ENCODE measurements around the gene NUCKS1.

NUCKS1 gene, protein sequence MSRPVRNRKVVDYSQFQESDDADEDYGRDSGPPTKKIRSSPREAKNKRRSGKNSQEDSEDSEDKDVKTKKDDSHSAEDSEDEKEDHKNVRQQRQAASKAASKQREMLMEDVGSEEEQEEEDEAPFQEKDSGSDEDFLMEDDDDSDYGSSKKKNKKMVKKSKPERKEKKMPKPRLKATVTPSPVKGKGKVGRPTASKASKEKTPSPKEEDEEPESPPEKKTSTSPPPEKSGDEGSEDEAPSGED

DNA sequence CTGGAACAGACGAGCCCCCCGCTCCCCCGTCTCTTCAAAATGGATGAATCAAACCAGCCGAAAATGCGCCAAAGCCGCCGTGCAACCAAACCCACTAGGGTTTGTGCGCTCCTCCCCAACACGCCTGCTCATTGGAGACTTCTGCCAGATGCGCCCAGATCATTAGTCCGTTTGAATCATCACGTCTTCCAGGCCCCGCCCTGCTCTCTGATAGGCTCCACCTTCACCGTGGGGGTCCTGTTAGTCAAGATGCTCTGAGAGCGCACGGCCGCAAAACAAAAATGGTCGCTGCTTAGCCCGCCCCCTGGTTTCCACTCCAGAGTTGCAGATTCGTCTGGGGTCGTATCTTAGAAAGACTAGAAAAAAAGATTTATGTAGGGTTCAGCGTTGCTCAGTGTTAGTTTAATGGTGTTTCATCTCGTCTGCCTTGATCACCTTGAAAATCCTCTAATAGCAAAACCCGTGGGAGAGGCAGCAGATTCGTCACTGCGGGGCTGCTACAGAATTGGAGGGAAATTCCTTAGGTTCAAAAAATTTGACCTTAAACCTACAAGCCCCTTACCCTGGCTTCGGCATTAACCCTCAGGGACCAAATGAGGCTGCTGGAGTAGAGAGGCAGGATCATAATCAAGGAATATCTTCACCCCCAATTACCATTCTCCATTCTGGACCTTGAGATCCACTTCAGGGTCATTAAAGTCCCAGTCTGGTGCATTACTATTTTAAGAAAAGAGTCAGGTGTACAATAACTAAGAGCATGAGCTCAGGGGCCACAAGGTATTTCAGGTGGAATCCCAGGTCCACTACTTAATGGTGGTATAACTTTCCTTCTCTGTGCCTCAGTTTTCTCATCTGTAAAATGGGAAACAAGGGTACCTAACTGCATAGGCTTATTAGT is at the start of gene NUCKS1:
Gene NUCKS1 (minus strand): TSS at position 45 of the 898 bp plus-strand sequence. CDS start 209 bp downstream, outside the sequence.
- TF ChIP-seq, protein P1, sequence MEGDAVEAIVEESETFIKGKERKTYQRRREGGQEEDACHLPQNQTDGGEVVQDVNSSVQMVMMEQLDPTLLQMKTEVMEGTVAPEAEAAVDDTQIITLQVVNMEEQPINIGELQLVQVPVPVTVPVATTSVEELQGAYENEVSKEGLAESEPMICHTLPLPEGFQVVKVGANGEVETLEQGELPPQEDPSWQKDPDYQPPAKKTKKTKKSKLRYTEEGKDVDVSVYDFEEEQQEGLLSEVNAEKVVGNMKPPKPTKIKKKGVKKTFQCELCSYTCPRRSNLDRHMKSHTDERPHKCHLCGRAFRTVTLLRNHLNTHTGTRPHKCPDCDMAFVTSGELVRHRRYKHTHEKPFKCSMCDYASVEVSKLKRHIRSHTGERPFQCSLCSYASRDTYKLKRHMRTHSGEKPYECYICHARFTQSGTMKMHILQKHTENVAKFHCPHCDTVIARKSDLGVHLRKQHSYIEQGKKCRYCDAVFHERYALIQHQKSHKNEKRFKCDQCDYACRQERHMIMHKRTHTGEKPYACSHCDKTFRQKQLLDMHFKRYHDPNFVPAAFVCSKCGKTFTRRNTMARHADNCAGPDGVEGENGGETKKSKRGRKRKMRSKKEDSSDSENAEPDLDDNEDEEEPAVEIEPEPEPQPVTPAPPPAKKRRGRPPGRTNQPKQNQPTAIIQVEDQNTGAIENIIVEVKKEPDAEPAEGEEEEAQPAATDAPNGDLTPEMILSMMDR (IDR thresholded peaks at IDR 0.05; ENCODE audit: low read depth, low read length): peak; percentile 2
- TF ChIP-seq MYC (IDR thresholded peaks at IDR 0.05; ENCODE audit: low read depth, low read length) (peak; percentile 88), POLR2A (IDR thresholded peaks at IDR 0.05; ENCODE audit: extremely low read depth, insufficient read length) (no peak)
- TF ChIP-seq, protein P2, sequence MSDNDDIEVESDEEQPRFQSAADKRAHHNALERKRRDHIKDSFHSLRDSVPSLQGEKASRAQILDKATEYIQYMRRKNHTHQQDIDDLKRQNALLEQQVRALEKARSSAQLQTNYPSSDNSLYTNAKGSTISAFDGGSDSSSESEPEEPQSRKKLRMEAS (IDR thresholded peaks at IDR 0.05; ENCODE audit: low read depth, low read length): peak; percentile 36; the same call in 1 of the 2 replicates
- peak; percentile 99 for DNase-seq (ENCODE audit: low read depth)
- peak within 1 kb of the TSS; percentile 87 for H3K4me3 ChIP-seq (ENCODE audit: low read depth, low read length)

DNA sequence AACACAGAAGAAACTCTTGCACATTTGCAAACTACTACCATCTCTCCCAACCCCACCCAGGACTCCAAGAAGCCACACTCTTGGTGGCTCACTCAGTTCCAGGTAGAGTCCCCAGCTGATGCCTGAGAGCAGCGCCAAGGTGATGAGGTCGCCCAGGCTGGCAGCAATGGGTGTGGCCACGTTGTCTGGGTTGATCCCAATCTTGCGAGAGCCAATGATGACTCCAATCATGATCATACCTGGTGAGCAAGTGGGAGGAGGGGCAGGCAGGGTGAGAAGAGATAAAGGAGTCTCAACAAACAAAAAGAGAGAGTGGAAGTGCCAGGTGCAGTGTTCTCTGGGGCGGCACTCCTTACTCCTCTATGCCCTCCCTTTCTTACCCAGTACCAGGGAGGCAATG is 48.6 kb upstream of the NUCKS1 start:
- no peak overlapping the region for H3K4me3 ChIP-seq (ENCODE audit: low read depth, low read length)
- no peak for TF ChIP-seq MYC (IDR thresholded peaks at IDR 0.05; ENCODE audit: low read depth, low read length)
- no peak for TF ChIP-seq POLR2A (IDR thresholded peaks at IDR 0.05; ENCODE audit: extremely low read depth, insufficient read length)
- TF ChIP-seq, protein P2 (IDR thresholded peaks at IDR 0.05; ENCODE audit: low read depth, low read length): no peak
- TF ChIP-seq, protein P1 (IDR thresholded peaks at IDR 0.05; ENCODE audit: low read depth, low read length): no peak
- no peak for DNase-seq (ENCODE audit: low read depth)

DNA sequence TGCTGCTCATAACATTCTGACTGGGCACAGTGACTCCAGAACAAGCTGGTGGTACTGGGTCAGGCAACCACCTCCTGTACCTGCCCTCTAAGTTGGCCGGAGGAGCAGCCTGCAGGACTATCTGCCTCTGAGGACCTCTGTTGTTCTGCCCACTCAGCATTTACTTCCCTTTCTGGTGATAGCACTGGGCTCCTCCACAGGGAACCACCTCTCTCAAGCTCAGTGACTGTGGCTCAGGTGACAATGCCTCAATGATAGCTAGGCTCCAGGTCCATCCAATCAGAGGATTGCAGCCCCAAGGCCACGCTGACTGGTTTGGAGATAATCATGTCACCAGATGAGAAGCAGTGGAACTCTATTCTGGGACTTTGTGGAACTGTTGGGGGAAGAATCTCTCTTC is 47.2 kb upstream of the NUCKS1 start:
- no peak overlapping the region for H3K4me3 ChIP-seq (ENCODE audit: low read depth, low read length)
- no peak for TF ChIP-seq POLR2A (IDR thresholded peaks at IDR 0.05; ENCODE audit: extremely low read depth, insufficient read length)
- TF ChIP-seq, protein P1 (IDR thresholded peaks at IDR 0.05; ENCODE audit: low read depth, low read length): no peak
- no peak for TF ChIP-seq MYC (IDR thresholded peaks at IDR 0.05; ENCODE audit: low read depth, low read length)
- DNase-seq (ENCODE audit: low read depth): no peak

DNA sequence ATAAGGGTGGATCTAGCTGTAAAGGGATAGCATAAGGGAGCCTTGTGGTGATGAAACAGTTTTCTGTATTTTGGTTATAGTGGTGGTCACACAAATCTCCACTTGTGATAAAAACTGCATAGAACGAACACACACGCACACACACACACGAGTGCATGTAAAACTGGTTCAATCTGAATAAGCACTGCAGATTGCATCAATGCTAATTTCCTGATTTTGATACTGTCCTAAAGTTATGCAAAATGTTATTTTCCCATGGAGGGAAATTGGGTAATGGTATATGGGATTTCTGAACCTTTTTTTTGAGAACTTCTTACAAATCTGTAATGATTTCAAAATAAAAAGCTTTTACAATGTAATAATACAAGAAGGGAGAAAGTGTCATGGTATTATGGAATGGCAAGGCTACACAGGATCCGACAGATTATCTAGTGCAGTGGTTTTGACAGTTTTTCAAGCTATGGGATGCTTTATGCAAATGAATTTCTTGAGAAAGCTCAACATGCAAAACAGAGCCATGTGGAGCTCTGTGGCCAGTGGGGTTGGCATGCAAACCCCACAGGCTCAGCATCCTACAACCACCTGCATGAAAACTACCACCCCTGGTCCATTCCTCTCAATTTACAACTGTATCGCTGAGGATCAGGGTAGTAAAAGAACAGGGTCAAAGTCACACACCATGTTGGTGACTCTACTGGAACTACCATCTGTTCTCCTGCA is 44.2 kb upstream of the NUCKS1 start:
- DNase-seq (ENCODE audit: low read depth): no peak
- H3K4me3 ChIP-seq (ENCODE audit: low read depth, low read length): no peak overlapping the region
- TF ChIP-seq MYC (IDR thresholded peaks at IDR 0.05; ENCODE audit: low read depth, low read length) (no peak), POLR2A (IDR thresholded peaks at IDR 0.05; ENCODE audit: extremely low read depth, insufficient read length) (no peak)
- TF ChIP-seq, protein P2 (IDR thresholded peaks at IDR 0.05; ENCODE audit: low read depth, low read length): no peak
- TF ChIP-seq, protein P1 (IDR thresholded peaks at IDR 0.05; ENCODE audit: low read depth, low read length): no peak

DNA sequence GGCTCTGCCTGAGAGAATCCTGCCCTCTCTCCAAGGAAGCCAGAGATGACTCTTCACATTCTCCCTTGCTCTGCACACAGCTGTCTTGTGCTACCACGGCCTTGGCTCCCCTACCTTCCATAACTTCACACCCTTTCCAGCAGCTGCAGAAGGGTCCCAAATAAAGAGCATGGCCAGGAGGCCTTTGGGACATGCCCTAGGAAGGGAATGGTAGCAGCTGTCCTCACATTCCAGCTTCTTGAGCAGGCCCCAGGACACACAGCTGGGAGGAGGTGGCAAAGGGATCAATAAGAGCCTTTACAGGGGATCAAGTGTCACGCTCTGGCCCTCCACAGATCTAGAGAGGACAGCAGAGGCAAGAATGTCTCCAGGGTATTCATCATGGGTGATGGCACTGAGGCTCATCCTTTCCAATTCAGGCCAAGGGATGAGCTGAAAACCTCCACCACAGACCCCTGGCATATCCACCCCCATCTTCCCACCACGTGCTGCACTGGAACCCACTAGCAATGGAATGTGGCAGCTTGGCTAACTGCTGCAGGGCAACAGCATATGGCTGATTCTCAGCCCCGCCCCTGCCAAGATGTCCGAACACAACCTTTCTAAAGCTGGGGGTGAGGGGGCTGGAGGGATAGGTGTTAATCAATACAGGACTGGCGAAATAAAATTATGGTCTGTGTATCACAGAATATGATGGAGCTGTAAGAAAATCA is 43.1 kb upstream of the NUCKS1 start:
- TF ChIP-seq, protein P1 (IDR thresholded peaks at IDR 0.05; ENCODE audit: low read depth, low read length): no peak
- TF ChIP-seq POLR2A (IDR thresholded peaks at IDR 0.05; ENCODE audit: extremely low read depth, insufficient read length) (no peak), MYC (IDR thresholded peaks at IDR 0.05; ENCODE audit: low read depth, low read length) (no peak)
- TF ChIP-seq, protein P2 (IDR thresholded peaks at IDR 0.05; ENCODE audit: low read depth, low read length): no peak
- H3K4me3 ChIP-seq (ENCODE audit: low read depth, low read length): no peak overlapping the region
- DNase-seq (ENCODE audit: low read depth): no peak

Data from NB4 (cell line).